SK-MEL-5 (cell line): ENCODE results near the gene RAB25. TPM values are rescaled to one million over a fixed set of nuclear protein-coding genes. Genes with fewer than 3 reads are reported as not detected.

Source experiments
- total RNA-seq: library from RNA; depleted of rRNA; stranded (reverse); fragments of >200 nt; shearing (Covaris generic); gene quantifications from 2 replicates; pipeline ENCODE4 v1.2.3, GENCODE V29; 2014; rRNA removed

The RAB25 gene
- total RNA-seq, 1 experiment from 2014 or later = not detected

Other genes with a start within 250 kb of the RAB25 start
- 15.9 and 16.7 TPM in 2 replicates for gene GON4L, start 203.9 kb upstream of the RAB25 start, total RNA-seq
- 1.9 and 2.2 TPM in 2 replicates for gene SYT11, start 201.6 kb upstream of the RAB25 start, total RNA-seq
- gene RIT1, start 149.8 kb upstream of the RAB25 start, total RNA-seq = 18.2 and 21.6 TPM in 2 replicates
- 28.1 and 32.1 TPM in 2 replicates for gene KHDC4, start 126.7 kb upstream of the RAB25 start, total RNA-seq
- not detected in 2 replicates for gene RXFP4, start 119.5 kb upstream of the RAB25 start, total RNA-seq
- 96.1 and 101 TPM in 2 replicates for gene ARHGEF2, start 82.6 kb upstream of the RAB25 start, total RNA-seq
- gene SSR2, start 40.2 kb upstream of the RAB25 start, total RNA-seq = 350 and 401 TPM in 2 replicates
- 22.7 and 23.3 TPM in 2 replicates for gene UBQLN4, start 7.4 kb upstream of the RAB25 start, total RNA-seq
- 56.1 and 61.7 TPM in 2 replicates for gene LAMTOR2, start 6.4 kb upstream of the RAB25 start, total RNA-seq
- 3.0 and 3.4 TPM in 2 replicates for gene MEX3A, start 21.3 kb downstream of the RAB25 start, total RNA-seq
- gene LMNA, start 53.6 kb downstream of the RAB25 start, total RNA-seq = 515 and 576 TPM in 2 replicates
- gene SEMA4A, start 92.4 kb downstream of the RAB25 start, total RNA-seq = 0.11 and 1.3 TPM in 2 replicates
- 26.0 and 26.6 TPM in 2 replicates for gene SLC25A44, start 132.9 kb downstream of the RAB25 start, total RNA-seq
- gene PMF1, start 151.8 kb downstream of the RAB25 start, total RNA-seq = 60.3 and 64.4 TPM in 2 replicates
- gene BGLAP, start 181.0 kb downstream of the RAB25 start, total RNA-seq = 0.48 TPM in 1 of 2 replicates, not detected in the other
- gene PAQR6, start 186.9 kb downstream of the RAB25 start, total RNA-seq = 0.13 and 0.32 TPM in 2 replicates
- gene SMG5, start 221.7 kb downstream of the RAB25 start, total RNA-seq = 77.5 and 80.5 TPM in 2 replicates
- gene TMEM79, start 223.2 kb downstream of the RAB25 start, total RNA-seq = 0.96 and 1.0 TPM in 2 replicates
- 408 and 450 TPM in 2 replicates for gene GLMP, start 234.5 kb downstream of the RAB25 start, total RNA-seq
- 0.27 TPM in 1 of 2 replicates, not detected in the other for gene VHLL, start 238.1 kb downstream of the RAB25 start, total RNA-seq